ENCODE results near the gene COL6A6. TPM values are rescaled to one million over a fixed set of nuclear protein-coding genes. Genes with fewer than 3 reads are reported as not detected.

COL6A6 gene
- total RNA-seq, 4 donors from 2014 or later = 0.16 to 1.7 (median 0.31) TPM

GRCh38 chr3:130557336-130558035, 40.5 kb downstream of the COL6A6 start:
- TF ChIP-seq, protein P1, sequence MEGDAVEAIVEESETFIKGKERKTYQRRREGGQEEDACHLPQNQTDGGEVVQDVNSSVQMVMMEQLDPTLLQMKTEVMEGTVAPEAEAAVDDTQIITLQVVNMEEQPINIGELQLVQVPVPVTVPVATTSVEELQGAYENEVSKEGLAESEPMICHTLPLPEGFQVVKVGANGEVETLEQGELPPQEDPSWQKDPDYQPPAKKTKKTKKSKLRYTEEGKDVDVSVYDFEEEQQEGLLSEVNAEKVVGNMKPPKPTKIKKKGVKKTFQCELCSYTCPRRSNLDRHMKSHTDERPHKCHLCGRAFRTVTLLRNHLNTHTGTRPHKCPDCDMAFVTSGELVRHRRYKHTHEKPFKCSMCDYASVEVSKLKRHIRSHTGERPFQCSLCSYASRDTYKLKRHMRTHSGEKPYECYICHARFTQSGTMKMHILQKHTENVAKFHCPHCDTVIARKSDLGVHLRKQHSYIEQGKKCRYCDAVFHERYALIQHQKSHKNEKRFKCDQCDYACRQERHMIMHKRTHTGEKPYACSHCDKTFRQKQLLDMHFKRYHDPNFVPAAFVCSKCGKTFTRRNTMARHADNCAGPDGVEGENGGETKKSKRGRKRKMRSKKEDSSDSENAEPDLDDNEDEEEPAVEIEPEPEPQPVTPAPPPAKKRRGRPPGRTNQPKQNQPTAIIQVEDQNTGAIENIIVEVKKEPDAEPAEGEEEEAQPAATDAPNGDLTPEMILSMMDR (IDR thresholded peaks at IDR 0.05; ENCODE audit: low read depth) = no peak

GRCh38 chr3:130558366-130558765, 41.4 kb downstream of the COL6A6 start:
- TF ChIP-seq, protein P1 (IDR thresholded peaks at IDR 0.05; ENCODE audit: low read depth) = no peak

- TF ChIP-seq, protein P1 (IDR thresholded peaks at IDR 0.05; ENCODE audit: low read depth) = no peak
Observed at GRCh38 chr3:130565224-130565623, 48.2 kb downstream of the COL6A6 start.

Other genes with a start within 250 kb of the COL6A6 start
- not detected for gene COL6A5, start 171.5 kb upstream of the COL6A6 start, total RNA-seq
- gene PIK3R4, start 229.7 kb downstream of the COL6A6 start, total RNA-seq = 10 to 100 TPM; 25.0 to 51.0 (median 33.2) TPM

Measured in subcutaneous adipose tissue (tissue), 4 donors.